ENCODE measurements around the gene FOXL2NB. TPM values are rescaled to one million over a fixed set of nuclear protein-coding genes. Genes with fewer than 3 reads are reported as not detected.
A peak's percentile ranks its signal among the peaks of the same experiment; 100 is the strongest.

The FOXL2NB gene
- total and polyA plus RNA-seq, 7 experiments from 2014 or later: not detected

DNA sequence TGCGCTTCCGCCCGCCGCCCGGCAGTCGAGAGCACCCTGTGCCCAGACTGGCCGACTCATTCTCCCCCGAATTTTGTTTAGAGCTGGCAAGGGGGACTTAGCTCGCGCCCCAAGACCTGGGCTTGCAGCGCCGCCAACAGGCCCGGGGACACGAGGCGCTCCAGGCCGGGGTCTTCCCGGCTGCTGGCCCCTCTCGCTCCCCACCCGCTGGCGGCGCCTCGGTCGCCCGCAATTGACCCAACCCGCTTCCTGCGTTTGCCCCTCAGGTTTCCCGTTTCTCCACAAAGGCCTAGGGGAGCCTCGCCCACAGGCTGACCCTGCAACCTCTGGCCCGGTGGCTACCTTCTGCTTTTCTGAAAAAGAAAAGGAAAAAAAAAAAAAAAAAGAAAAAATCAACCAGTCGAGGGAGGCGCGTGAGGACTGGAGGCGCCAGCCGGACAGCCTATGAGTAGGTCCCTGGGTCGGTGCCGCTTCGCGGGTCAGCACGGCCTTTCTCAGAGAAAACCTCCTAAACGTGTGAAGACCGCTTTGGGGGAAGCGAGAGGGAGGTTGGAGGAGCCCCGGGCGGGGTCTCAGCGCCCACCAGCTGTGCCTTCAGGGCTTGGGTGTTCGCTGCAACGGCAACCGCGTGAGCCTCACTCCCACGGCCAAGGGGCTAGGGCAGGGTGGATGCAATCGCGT lies 7.3 kb upstream of the FOXL2NB start:
- Histone ChIP-seq H3K9me3 (ENCODE audit: control insufficient read depth in 2 of 3, low read length in 3 of 3) (no peaks in the 10 kb centered on the region), H3K4me3 (ENCODE audit: low read length) (no peak overlapping the region), H3K4me1 (ENCODE audit: control insufficient read depth in 2 of 2, insufficient read depth in 2 of 2, low read length in 2 of 2) (peaks cover 27 to 45% of the 10 kb centered on the region in 2 donors), H3K36me3 (ENCODE audit: control insufficient read depth in 2 of 3, insufficient read depth in 3 of 3, low read length in 3 of 3) (no peaks in the 10 kb centered on the region), H3K27me3 (ENCODE audit: control insufficient read depth in 2 of 2, insufficient read depth in 2 of 2, low read length in 2 of 2) (peaks cover 20 to 75% of the 10 kb centered on the region in 2 donors), H3K27ac (ENCODE audit: low read depth, low read length) (no peak overlapping the region)
- H3K27me3 Mint-ChIP-seq: peaks cover 70 to 98% (median 92%) of the 10 kb centered on the region in 5 donors
- DNase-seq (no peak), ATAC-seq (no peak)
- peaks cover 0 to 3% (median 0%) of the 10 kb centered on the region in 11 donors for H3K9me3 Mint-ChIP-seq
- no peak overlapping the region for H3K27ac Mint-ChIP-seq
- intact Hi-C loops (cut with micrococcal nuclease): loop anchor here in 1 of 2 donors (5.0 to 10.0 kb wide), 2 partner anchors 175 to 1923 kb away; no protein-coding TSS in a partner anchor
- ChIA-PET POLR2A (no interaction called here), CTCF (interaction anchor here (1.0 kb wide), 1 partner anchor 21 kb away, joined by 3 read pairs; no protein-coding TSS in a partner anchor)
- peak overlapping the region in 4 of 10 donors; percentile 39 to 80 (median 71) for H3K4me3 Mint-ChIP-seq
- H3K36me3 Mint-ChIP-seq: no peaks in the 10 kb centered on the region
- peaks cover 30 to 58% (median 44%) of the 10 kb centered on the region in 7 donors for H3K4me1 Mint-ChIP-seq

DNA sequence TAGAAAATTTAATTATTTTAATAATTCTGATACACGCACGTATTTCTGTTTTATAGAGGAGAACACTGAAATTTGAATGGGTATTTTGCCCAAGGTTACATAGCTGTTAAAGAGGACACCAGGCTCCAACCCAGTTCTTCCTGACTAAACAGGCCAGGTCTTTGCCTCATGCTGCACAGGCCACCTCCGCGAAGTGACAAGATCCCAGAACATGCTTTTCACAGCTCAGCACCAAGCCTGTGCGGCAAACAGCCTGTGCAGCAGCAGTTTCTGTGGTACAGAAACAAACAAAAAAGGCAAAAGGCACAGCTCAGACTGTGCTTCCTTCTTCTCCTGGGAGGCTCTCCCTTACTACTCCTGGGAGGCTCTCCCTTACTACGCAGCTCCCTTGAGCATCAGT lies 6.6 kb upstream of the FOXL2NB start:
- ATAC-seq: no peak
- H3K36me3 ChIP-seq (ENCODE audit: control insufficient read depth in 2 of 3, insufficient read depth in 3 of 3, low read length in 3 of 3): no peaks in the 10 kb centered on the region
- no peak overlapping the region for H3K27ac ChIP-seq (ENCODE audit: low read depth, low read length)
- CTCF ChIA-PET: interaction anchor here (1.0 kb wide), 1 partner anchor 22 kb away, joined by 3 read pairs; no protein-coding TSS in a partner anchor
- Mint-ChIP-seq H3K36me3 (peaks cover 0 to 2% (median 0%) of the 10 kb centered on the region in 5 donors), H3K4me1 (peaks cover 34 to 65% (median 51%) of the 10 kb centered on the region in 7 donors), H3K27me3 (peaks cover 70 to 98% (median 93%) of the 10 kb centered on the region in 5 donors), H3K27ac (no peak overlapping the region), H3K9me3 (peaks cover 0 to 4% (median 0%) of the 10 kb centered on the region in 11 donors), H3K4me3 (peak overlapping the region in 1 of 10 donors; percentile 43)
- no peaks in the 10 kb centered on the region for H3K9me3 ChIP-seq (ENCODE audit: control insufficient read depth in 2 of 3, low read length in 3 of 3)
- peaks cover 27 to 46% of the 10 kb centered on the region in 2 donors for H3K4me1 ChIP-seq (ENCODE audit: control insufficient read depth in 2 of 2, insufficient read depth in 2 of 2, low read length in 2 of 2)
- no peak for DNase-seq
- POLR2A ChIA-PET: no interaction called here
- intact Hi-C loops (cut with micrococcal nuclease): no loop called here
- peaks cover 20 to 82% of the 10 kb centered on the region in 2 donors for H3K27me3 ChIP-seq (ENCODE audit: control insufficient read depth in 2 of 2, insufficient read depth in 2 of 2, low read length in 2 of 2)
- H3K4me3 ChIP-seq (ENCODE audit: low read length): no peak overlapping the region

DNA sequence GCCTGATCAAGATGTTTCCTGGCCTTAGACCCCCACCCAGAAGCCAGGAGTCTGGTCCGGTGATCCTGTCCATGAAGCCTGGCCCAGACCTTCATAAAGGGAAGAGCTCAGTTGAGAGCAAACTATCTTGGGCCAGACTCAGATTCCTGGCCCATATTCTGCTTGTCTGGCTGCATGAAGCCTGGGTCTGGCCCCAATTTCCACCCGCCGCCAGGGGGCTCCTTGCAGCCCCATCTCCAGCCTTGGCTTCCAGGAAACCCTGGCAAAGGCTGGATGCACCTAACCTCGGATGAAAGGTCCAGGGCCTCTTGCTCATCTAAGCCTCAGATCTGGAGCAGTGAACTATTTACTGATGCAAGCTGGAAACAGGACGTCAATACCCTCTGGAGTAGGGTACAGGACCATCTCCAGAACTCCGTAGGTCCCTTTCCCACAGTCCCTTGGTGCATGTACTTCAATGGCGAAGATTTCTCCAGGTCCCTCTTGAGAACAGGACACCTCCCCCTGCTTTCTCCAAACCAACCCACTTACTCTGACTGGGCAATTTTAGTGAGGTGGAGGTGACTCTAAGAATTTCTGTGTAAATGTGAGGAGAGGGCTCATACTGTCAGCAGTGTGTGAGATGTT lies 5.6 kb upstream of the FOXL2NB start:
- peaks cover 66 to 94% (median 85%) of the 10 kb centered on the region in 5 donors for H3K27me3 Mint-ChIP-seq
- ChIA-PET POLR2A (no interaction called here), CTCF (interaction anchor here (1.0 kb wide), 1 partner anchor 8 kb away, joined by 3 read pairs; no protein-coding TSS in a partner anchor)
- Histone ChIP-seq H3K4me1 (ENCODE audit: control insufficient read depth in 2 of 2, insufficient read depth in 2 of 2, low read length in 2 of 2) (peaks cover 27 to 41% of the 10 kb centered on the region in 2 donors), H3K4me3 (ENCODE audit: low read length) (no peak overlapping the region), H3K36me3 (ENCODE audit: control insufficient read depth in 2 of 3, insufficient read depth in 3 of 3, low read length in 3 of 3) (no peaks in the 10 kb centered on the region), H3K27ac (ENCODE audit: low read depth, low read length) (no peak overlapping the region), H3K9me3 (ENCODE audit: control insufficient read depth in 2 of 3, low read length in 3 of 3) (no peaks in the 10 kb centered on the region), H3K27me3 (ENCODE audit: control insufficient read depth in 2 of 2, insufficient read depth in 2 of 2, low read length in 2 of 2) (peaks cover 18 to 80% of the 10 kb centered on the region in 2 donors)
- H3K9me3 Mint-ChIP-seq: peaks cover 0 to 4% (median 0%) of the 10 kb centered on the region in 11 donors
- no peak overlapping the region for H3K27ac Mint-ChIP-seq
- H3K4me1 Mint-ChIP-seq: peaks cover 31 to 60% (median 43%) of the 10 kb centered on the region in 7 donors
- no peak for ATAC-seq
- peak overlapping the region in 1 of 10 donors; percentile 15 for H3K4me3 Mint-ChIP-seq
- peaks cover 0 to 2% (median 0%) of the 10 kb centered on the region in 5 donors for H3K36me3 Mint-ChIP-seq
- intact Hi-C loops (cut with micrococcal nuclease): no loop called here
- DNase-seq: no peak

DNA sequence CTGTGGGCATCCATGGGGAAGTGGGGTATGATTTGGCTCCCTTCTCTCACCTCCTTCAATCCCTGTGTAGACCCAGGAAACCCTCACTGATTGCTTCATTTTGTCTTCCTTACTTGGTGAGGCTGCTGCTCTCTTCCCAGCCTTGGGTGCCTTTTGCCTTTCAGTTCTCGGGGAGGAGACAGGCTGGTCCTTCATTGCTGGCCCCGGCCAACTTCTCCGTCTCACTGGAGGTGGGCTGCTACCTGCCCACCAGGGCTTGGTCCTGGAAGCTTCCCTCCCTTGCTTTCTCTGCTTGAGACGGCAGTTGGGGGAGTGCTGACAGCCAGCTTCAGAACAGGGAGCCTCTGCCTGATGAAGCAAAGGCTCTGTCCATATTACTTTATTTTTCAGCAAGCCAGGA lies 4.7 kb upstream of the FOXL2NB start:
- peaks cover 30 to 55% (median 38%) of the 10 kb centered on the region in 7 donors for H3K4me1 Mint-ChIP-seq
- H3K9me3 Mint-ChIP-seq: peaks cover 0 to 4% (median 0%) of the 10 kb centered on the region in 11 donors
- H3K27ac Mint-ChIP-seq: no peak overlapping the region
- no peak overlapping the region for H3K4me3 ChIP-seq (ENCODE audit: low read length)
- POLR2A ChIA-PET: no interaction called here
- H3K27me3 Mint-ChIP-seq: peaks cover 62 to 92% (median 83%) of the 10 kb centered on the region in 5 donors
- DNase-seq: no peak
- H3K36me3 Mint-ChIP-seq: peaks cover 0 to 2% (median 0%) of the 10 kb centered on the region in 5 donors
- CTCF ChIA-PET: interaction anchor here (1.0 kb wide), 1 partner anchor 9 kb away, joined by 3 read pairs; no protein-coding TSS in a partner anchor
- no peaks in the 10 kb centered on the region for H3K9me3 ChIP-seq (ENCODE audit: control insufficient read depth in 2 of 3, low read length in 3 of 3)
- no peaks in the 10 kb centered on the region for H3K36me3 ChIP-seq (ENCODE audit: control insufficient read depth in 2 of 3, insufficient read depth in 3 of 3, low read length in 3 of 3)
- peaks cover 27 to 32% of the 10 kb centered on the region in 2 donors for H3K4me1 ChIP-seq (ENCODE audit: control insufficient read depth in 2 of 2, insufficient read depth in 2 of 2, low read length in 2 of 2)
- intact Hi-C loops (cut with micrococcal nuclease): no loop called here
- no peak overlapping the region for H3K4me3 Mint-ChIP-seq
- no peak for ATAC-seq
- H3K27me3 ChIP-seq (ENCODE audit: control insufficient read depth in 2 of 2, insufficient read depth in 2 of 2, low read length in 2 of 2): peaks cover 13 to 78% of the 10 kb centered on the region in 2 donors
- no peak overlapping the region for H3K27ac ChIP-seq (ENCODE audit: low read depth, low read length)

DNA sequence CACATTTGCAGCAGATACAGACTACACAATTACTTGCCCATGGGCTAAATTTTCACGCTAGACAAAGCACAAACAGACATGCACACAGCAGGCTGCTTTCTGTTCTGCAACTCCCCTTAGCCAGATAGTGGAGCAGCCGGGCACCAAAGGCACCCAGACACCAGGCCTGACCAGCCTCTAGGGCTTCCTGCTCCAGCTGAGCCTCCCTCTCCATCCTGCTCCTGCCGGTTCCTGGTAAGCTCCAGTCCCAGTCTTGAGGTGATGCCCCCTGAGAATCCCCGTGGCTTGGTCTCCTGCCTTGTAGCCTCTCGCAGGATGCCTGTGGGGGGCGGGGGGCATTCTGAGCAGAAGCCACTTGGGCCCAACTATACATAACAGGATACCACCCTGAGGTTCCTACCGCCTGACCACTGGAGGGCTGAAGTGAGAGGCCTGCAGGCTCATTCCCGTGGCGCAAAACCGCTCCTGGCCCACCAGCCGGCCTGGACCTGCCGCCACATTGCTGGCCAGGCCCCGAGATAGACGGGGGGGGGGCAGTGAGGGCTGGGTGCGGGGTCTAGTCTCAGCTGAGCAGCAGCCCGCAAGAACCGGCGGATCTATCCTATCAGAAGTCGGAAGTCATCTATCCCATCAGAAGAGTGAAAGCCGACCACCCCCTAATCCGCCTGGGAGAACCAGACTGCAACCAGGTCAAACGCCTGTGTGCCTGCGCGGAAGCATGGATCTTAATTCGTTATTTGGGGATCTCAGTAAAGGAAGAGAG lies 4.0 kb upstream of the FOXL2NB start:
- Mint-ChIP-seq H3K27me3 (peaks cover 63 to 92% (median 84%) of the 10 kb centered on the region in 5 donors), H3K9me3 (peaks cover 0 to 4% (median 0%) of the 10 kb centered on the region in 11 donors), H3K4me3 (peak overlapping the region in 4 of 10 donors; percentile 61 to 90 (median 80)), H3K4me1 (peaks cover 31 to 55% (median 37%) of the 10 kb centered on the region in 7 donors), H3K27ac (no peak overlapping the region), H3K36me3 (peaks cover 0 to 2% (median 0%) of the 10 kb centered on the region in 5 donors)
- Histone ChIP-seq H3K36me3 (ENCODE audit: control insufficient read depth in 2 of 3, insufficient read depth in 3 of 3, low read length in 3 of 3) (no peaks in the 10 kb centered on the region), H3K4me3 (ENCODE audit: low read length) (no peak overlapping the region), H3K27ac (ENCODE audit: low read depth, low read length) (no peak overlapping the region), H3K4me1 (ENCODE audit: control insufficient read depth in 2 of 2, insufficient read depth in 2 of 2, low read length in 2 of 2) (peaks cover 21 to 24% of the 10 kb centered on the region in 2 donors), H3K27me3 (ENCODE audit: control insufficient read depth in 2 of 2, insufficient read depth in 2 of 2, low read length in 2 of 2) (peaks cover 13 to 78% of the 10 kb centered on the region in 2 donors), H3K9me3 (ENCODE audit: control insufficient read depth in 2 of 3, low read length in 3 of 3) (no peaks in the 10 kb centered on the region)
- ChIA-PET POLR2A (no interaction called here), CTCF (no interaction called here)
- intact Hi-C loops (cut with micrococcal nuclease): no loop called here
- DNase-seq: no peak
- ATAC-seq: no peak

All from naive thymus-derived CD4-positive, alpha-beta T cell (primary cell).